SU-DHL-6 (cell line): ENCODE data around the gene WASF3.

ENCODE experiments used
- H2AFZ ChIP-seq: fragments of 200-600 bp; sonication (generic); 2 replicates; pipeline ENCODE4 v1.6.1; 2014; ENCODE audit warnings: low read depth, mild to moderate bottlenecking, moderate library complexity, mixed read lengths, antibody characterized with exemption, low read length; ENCODE audit not compliant: severe bottlenecking
- H3F3A ChIP-seq: fragments of 200-600 bp; shearing (Covaris generic); 2 replicates; pipeline ENCODE4 v1.6.0; 2016; ENCODE audit warnings: antibody characterized with exemption, mild to moderate bottlenecking; ENCODE audit not compliant: insufficient read depth
- H3K27ac ChIP-seq: fragments of 200-600 bp; sonication (generic); 2 replicates; pipeline ENCODE4 v1.5.1; 2016; ENCODE audit warnings: low read depth, mild to moderate bottlenecking, low read length, moderate library complexity, mixed read lengths
- H3K27me3 ChIP-seq: fragments of 200-600 bp; sonication (generic), shearing (Covaris generic); 2 replicates; pipeline ENCODE4 v1.6.0; 2014; ENCODE audit warnings: mild to moderate bottlenecking, low read length
- H3K36me3 ChIP-seq: fragments of 200-600 bp; sonication (generic); 2 replicates; pipeline ENCODE4 v1.6.1; 2014; ENCODE audit warnings: mild to moderate bottlenecking, low read length, mixed read lengths
- H3K4me2 ChIP-seq: fragments of 300-600, 200-600 bp; shearing (Covaris generic), sonication (generic); 2 replicates; pipeline ENCODE4 v1.6.0; 2014; ENCODE audit warnings: low read length, low read depth, mild to moderate bottlenecking; ENCODE audit not compliant: poor library complexity, severe bottlenecking
- H3K4me3 ChIP-seq: fragments of 200-600 bp; sonication (generic); 2 replicates; pipeline ENCODE4 v1.5.1; 2014; ENCODE audit warnings: antibody characterized with exemption, low read length, mild to moderate bottlenecking, mixed read lengths; ENCODE audit not compliant: insufficient read depth, poor library complexity, severe bottlenecking
- H3K79me2 ChIP-seq: fragments of 200-600 bp; sonication (generic); 2 replicates; pipeline ENCODE4 v1.6.1; 2014; ENCODE audit warnings: mild to moderate bottlenecking, low read length, moderate library complexity; ENCODE audit not compliant: insufficient read depth
- H3K9ac ChIP-seq: fragments of 200-600 bp; sonication (generic); 2 replicates; pipeline ENCODE4 v1.7.0; 2014; ENCODE audit warnings: mild to moderate bottlenecking, low read length
- H3K9me2 ChIP-seq: fragments of 200-600 bp; sonication (generic); replicated peaks from 2 replicates; pipeline ENCODE4 v1.6.1; 2014; ENCODE audit warnings: low read length; ENCODE audit not compliant: insufficient read depth
- H3K9me3 ChIP-seq: fragments of 200-600 bp; sonication (generic); 2 replicates; pipeline ENCODE4 v1.6.1; 2014; ENCODE audit warnings: low read length, mixed read lengths; ENCODE audit not compliant: insufficient read depth
- H4K20me1 ChIP-seq: fragments of 200-600 bp; sonication (generic); 2 replicates; pipeline ENCODE4 v1.6.1; 2014; ENCODE audit warnings: low read depth, mild to moderate bottlenecking, antibody characterized with exemption, low read length, moderate library complexity, mixed read lengths
- EZH2phosphoT487 ChIP-seq: fragments of 200-600 bp; sonication (generic), shearing (Covaris generic); conservative IDR thresholded peaks from 2 replicates; pipeline ENCODE4 v1.6.1; 2018; ENCODE audit warnings: mild to moderate bottlenecking, antibody characterized with exemption, low read length, moderate library complexity, mixed read lengths
- TF ChIP-seq, protein P1 (sequence below): fragments of 200-600 bp; sonication (generic); IDR thresholded peaks from one replicate; pipeline ENCODE4 v1.5.1; 2017; ENCODE audit warnings: antibody characterized with exemption, mild to moderate bottlenecking, low read length, moderate library complexity; ENCODE audit not compliant: insufficient read depth, poor library complexity, severe bottlenecking

Gene WASF3

DNA sequence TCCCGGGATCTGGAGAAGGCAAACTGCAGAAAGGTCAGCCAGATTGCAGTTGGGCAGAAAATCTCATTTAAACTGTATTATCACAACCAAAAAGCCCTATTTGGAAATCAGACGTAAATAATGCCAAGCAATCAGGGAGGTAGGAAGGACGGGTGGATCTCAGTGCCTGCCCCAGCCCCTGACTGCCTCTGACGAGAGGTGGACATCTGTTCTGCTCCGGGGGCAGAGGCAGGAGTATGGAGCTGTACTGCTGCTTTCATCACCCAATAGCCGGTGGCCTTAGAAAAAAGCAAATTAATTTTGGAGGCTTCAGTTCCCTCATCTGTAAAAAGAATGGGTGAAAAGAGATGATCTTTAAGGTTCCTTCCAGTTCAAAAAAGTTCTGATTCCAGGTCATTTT is 43.6 kb upstream of the WASF3 start:
- Histone ChIP-seq H3K79me2 (no peaks in the 10 kb centered on the region), H3K9me2 (no peaks in the 10 kb centered on the region), H3K9me3 (no peaks in the 10 kb centered on the region), H4K20me1 (no peaks in the 10 kb centered on the region), H3K4me2 (no peak overlapping the region), H3K27ac (no peak overlapping the region), H3K4me3 (no peak overlapping the region), H3K27me3 (no peaks in the 10 kb centered on the region), H3K9ac (no peak overlapping the region), H3K36me3 (no peaks in the 10 kb centered on the region), H3F3A (no peaks in the 10 kb centered on the region), H2AFZ (no peak overlapping the region)
- TF ChIP-seq EZH2phosphoT487, result no peak
- TF ChIP-seq, protein P1, sequence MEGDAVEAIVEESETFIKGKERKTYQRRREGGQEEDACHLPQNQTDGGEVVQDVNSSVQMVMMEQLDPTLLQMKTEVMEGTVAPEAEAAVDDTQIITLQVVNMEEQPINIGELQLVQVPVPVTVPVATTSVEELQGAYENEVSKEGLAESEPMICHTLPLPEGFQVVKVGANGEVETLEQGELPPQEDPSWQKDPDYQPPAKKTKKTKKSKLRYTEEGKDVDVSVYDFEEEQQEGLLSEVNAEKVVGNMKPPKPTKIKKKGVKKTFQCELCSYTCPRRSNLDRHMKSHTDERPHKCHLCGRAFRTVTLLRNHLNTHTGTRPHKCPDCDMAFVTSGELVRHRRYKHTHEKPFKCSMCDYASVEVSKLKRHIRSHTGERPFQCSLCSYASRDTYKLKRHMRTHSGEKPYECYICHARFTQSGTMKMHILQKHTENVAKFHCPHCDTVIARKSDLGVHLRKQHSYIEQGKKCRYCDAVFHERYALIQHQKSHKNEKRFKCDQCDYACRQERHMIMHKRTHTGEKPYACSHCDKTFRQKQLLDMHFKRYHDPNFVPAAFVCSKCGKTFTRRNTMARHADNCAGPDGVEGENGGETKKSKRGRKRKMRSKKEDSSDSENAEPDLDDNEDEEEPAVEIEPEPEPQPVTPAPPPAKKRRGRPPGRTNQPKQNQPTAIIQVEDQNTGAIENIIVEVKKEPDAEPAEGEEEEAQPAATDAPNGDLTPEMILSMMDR, result no peak

DNA sequence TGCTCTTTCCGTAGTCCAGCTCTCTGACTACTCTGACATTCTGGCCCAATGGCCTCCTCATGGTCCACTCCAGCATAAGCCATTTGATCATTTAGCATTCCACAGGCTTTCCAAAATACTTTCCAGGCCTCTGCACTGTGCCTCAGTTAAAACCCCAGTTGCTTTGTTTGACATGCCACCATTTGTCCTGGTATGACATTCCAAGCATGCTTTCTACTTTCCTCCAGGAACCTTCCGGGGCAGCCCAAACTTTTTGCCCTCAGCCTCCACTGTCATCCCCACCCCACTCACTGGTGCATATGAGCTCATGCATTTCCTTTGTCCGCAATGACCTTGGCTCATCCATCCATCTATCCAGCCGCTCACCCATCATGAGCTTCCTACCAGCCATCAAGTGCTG is 41.8 kb upstream of the WASF3 start:
- Histone ChIP-seq H3F3A (no peaks in the 10 kb centered on the region), H3K9ac (no peak overlapping the region), H3K9me2 (no peaks in the 10 kb centered on the region), H3K27ac (no peak overlapping the region), H4K20me1 (no peaks in the 10 kb centered on the region), H3K36me3 (no peaks in the 10 kb centered on the region), H3K27me3 (no peaks in the 10 kb centered on the region), H3K4me3 (no peak overlapping the region), H2AFZ (no peak overlapping the region), H3K9me3 (no peaks in the 10 kb centered on the region), H3K4me2 (no peak overlapping the region), H3K79me2 (no peaks in the 10 kb centered on the region)
- TF ChIP-seq, protein P1, result no peak
- no peak for TF ChIP-seq EZH2phosphoT487

- Histone ChIP-seq H3K79me2 (no peaks in the 10 kb centered on the region), H2AFZ (no peak overlapping the region), H3K27me3 (no peaks in the 10 kb centered on the region), H3K27ac (no peak overlapping the region), H3K9ac (no peak overlapping the region), H3K9me3 (no peaks in the 10 kb centered on the region), H3K4me2 (no peak overlapping the region), H3K36me3 (no peaks in the 10 kb centered on the region), H3K4me3 (no peak overlapping the region), H4K20me1 (no peaks in the 10 kb centered on the region), H3F3A (no peaks in the 10 kb centered on the region), H3K9me2 (no peaks in the 10 kb centered on the region)
- TF ChIP-seq, protein P1, result no peak
- TF ChIP-seq EZH2phosphoT487, result no peak
Observed at GRCh38 chr13:26517936-26518335, 39.5 kb upstream of the WASF3 start.
